T1000 (cell line): Measurements from ENCODE around the gene NUP98.

ENCODE experiments used
- DNase-seq: peaks from one replicate; lab custom pipeline; 2025; ENCODE audit warnings: mixed read lengths; lab: John Stamatoyannopoulos, UW

The NUP98 gene

DNA sequence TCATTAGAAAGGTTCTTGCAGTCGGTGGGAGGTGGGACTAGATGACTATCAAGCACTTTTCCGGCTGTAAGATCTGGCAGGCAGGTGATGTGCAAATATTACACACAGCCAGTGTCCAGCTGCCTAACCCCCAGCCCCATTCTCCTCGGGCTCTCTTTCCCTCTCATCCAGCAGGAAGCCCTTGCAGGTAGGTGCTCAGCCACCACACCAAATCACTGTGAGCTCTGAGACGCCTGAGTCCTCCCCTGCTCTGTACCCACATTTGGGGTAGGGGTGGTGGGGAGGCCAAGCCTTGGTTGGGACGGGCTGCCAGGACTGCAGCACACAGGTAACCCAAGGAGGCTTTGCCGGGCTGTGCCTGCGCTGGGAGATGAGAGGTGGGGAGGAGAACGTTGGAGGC, 156.2 kb downstream of the NUP98 start:
- DNase-seq: no peak

DNA sequence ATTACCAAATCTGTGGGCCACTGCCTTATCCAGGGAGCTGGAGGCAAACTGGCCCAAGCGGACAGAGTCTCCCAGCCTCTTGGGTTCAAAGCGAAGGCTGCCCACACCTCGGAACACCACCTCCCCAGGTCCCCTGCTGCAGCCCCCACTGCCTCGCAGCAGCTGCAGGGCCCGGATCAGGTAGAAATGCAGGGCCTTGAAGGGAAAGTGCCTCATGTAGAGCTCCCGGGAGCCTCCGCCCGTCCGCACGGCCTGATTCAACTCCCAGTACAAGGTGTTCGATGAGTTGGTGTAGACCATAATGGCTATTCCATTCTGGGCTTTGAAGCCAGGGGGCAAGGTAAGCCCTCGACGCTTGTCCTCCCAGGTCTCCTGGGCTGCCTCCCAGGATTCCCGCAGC, 157.5 kb downstream of the NUP98 start:
- DNase-seq: no peak

DNA sequence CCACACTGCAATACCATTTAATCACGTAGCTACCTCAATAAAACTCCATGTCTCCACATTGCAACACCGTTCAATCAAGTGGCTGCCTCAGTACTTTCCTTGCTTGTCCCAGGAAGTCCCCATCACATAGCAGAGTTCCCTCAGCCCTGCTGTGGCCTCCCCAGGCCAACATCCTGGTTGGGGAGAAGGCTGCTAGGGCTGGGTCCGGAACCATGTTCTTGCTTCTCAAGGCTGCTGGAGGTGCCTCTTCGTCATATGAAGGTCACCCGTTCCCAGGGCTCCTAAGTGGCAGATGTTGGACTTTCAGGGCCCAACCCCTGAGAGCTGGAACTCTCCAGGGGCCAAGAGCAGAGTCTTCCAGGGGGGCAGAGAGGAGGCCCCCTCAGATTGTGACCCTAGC, 158.8 kb downstream of the NUP98 start:
- no peak for DNase-seq

DNA sequence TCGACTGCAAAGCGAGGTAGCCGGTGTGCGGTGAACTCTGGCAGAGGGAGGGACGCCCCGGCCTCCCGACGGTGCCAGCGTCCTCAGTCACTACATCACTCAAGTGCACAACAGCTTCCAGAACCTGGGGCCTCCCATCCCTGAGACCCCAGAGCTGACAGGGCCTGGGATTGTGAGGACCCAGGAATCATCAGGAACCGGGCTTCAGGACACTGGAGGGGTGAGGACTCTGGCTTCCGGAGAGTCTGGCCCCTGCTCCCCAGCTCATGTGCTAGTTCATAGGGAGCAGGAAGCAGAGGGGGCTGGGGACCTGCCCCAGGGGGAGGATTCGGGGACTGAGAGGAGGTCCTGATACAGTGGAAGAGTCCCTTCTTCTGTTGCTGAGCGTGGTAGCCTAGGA, 160.2 kb downstream of the NUP98 start:
- no peak for DNase-seq

DNA sequence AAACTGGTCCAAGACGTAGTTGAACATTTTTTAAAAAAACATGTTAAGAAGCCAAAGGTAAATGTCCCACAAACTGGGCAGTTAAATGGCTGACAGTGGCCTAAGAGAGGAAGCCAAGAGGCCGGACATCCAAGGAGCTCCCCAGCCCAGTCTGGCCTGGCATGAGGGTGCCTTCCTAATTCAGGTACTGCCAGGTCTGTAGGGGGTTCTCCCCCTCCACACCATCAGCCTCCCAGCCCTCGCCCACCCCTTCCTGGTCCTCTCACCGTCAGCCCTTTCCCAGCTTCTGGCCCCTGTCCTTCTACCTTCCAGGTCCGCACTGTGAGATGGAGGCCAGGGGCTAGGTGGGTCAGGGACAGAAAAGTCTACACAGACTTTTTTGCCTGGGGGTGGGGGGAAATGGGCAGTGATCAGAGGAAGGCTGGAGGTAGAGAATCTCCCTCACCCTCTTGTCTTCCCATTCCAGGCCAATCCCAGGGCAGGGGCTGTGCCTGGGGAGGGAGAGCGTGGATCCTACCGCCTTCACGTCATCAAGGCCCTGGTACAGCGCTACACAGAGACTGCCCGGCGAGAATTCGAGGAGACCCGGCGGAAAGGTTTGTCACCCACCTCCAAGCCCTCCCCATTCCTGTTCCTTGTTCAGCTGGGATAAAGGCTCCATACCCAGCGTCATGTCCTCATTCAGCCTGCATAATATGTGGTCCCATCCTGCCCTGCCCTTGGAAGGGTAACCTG, 161.5 kb downstream of the NUP98 start:
- no peak for DNase-seq

DNA sequence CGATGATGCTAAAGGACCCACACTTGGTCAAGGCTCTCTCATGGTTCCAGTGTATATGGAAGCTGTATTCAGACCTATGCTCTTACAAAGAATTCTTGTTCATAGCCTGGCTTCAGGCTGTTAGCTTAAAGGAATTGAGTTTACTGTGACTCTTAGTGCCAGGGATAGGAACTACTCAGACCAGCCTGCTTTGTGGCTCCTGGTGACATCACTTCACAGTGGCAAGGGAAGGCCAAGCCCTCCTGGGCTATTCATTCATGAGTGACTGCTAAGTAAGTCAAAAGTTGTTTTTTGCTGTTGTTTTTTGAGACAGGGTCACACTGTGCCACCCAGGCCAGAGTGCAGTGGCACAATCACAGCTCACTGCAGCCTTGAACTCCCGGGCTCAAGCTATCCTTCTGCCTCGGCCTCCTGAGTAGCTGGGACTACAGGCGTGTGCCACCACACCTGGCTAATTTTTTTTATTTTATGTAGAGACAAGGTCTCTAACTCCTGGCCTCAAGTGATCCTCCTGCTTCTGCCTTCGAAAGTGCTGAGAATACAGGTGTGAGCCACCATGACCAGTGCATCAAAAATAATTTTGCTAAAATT, 165.2 kb downstream of the NUP98 start:
- no peak for DNase-seq

DNA sequence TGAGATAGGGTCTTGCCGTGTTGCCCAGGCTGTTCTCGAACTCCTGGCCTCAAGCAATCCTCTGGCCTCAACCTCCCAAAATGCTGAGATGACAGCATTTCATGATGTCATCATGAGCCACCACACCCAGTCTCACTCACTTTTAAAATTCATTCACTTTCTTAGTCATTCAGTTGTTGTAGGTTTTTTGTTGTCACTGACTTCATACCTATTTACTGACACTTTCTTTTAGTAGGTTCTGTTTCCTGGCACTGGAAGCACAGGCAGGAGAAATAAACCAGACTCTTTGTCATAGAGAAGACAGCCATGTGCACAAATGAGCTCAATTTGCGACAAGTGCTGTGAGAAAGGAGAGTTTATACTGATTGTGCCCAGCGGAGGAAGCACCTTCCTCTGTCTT, 166.0 kb downstream of the NUP98 start:
- no peak for DNase-seq

DNA sequence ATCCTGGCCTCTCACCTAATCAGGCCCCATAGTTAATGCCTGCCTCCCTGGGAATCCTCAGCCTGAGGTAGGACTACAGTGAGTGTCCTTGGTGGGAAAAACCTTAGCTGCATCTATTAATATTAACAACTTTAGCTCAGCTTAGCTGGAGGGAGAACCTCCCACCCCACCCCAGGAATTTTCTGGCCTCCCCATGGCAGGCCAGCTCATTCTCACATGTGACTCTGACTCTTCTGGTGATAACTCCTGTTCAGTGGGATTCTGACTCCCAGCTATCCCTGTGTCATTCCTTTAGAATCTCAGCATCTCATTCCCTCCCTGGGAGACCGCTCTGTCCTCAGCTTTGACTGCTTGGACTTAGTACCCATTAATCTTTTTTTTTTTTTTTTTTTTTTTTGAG, 170.1 kb downstream of the NUP98 start:
- peak; percentile 10 for DNase-seq

DNA sequence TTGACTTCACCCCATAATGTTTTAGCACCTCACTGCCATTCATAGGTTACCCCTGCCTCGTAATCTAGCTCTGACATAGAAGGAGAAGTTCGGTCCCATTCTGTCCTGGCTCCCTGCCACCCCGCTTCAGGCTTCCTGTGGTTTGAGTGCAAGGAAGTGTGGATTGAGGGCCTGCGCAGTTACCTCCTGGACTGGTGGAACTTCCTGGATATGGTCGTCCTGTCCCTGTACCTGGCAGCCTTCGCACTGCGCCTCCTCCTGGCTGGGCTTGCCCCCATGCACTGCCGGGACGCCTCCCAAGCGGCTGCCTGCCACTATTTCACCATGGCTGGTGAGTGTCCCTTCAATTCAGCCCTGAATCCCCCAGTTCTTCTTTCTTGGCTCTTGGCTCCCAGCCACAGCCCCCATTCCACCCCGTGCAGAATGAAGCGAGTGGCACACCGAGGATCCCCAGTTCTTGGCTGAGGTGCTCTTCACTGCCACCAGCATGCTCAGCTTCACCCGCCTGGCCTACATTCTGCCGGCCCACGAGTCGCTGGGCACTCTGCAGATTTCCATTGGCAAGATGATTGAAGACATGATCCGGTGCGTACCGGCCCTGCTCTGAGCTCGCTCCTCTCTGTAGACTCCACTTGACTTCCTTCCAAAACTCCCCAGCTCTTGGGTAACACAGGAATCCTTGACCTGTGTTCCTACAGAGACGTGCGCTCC, 170.9 kb downstream of the NUP98 start:
- DNase-seq: no peak
